Mucosa of stomach (tissue), 1 donor: ENCODE results near the gene IL17RE.
"Not testable (repeated sequence)": the region's sequence is repeated elsewhere in the genome, so short reads cannot be mapped to it uniquely, and the experiment has no call there.

Experiments used
- H3K27me3 ChIP-seq: one replicate; pipeline ENCODE4 v1.7.0; 2013; ENCODE audit warnings: mild to moderate bottlenecking, low read length; ENCODE audit not compliant: control insufficient read depth, insufficient read depth
- H3K36me3 ChIP-seq: one replicate; pipeline ENCODE4 v1.7.0; 2013; ENCODE audit warnings: low read length; ENCODE audit not compliant: control insufficient read depth, insufficient read depth
- H3K4me1 ChIP-seq: one replicate; pipeline ENCODE4 v1.7.0; 2013; ENCODE audit warnings: mild to moderate bottlenecking, low read length; ENCODE audit not compliant: control insufficient read depth, insufficient read depth
- H3K4me3 ChIP-seq: one replicate; pipeline ENCODE4 v1.7.0; 2013; ENCODE audit warnings: low read length
- H3K9ac ChIP-seq: one replicate; pipeline ENCODE4 v1.7.0; 2013; ENCODE audit warnings: mild to moderate bottlenecking, low read length, moderate library complexity
- H3K9me3 ChIP-seq: one replicate; pipeline ENCODE4 v1.7.0; 2013; ENCODE audit warnings: mild to moderate bottlenecking, low read length, moderate library complexity; ENCODE audit not compliant: control insufficient read depth
- donor health status: Pancreatic carcinoma.

The IL17RE gene

DNA sequence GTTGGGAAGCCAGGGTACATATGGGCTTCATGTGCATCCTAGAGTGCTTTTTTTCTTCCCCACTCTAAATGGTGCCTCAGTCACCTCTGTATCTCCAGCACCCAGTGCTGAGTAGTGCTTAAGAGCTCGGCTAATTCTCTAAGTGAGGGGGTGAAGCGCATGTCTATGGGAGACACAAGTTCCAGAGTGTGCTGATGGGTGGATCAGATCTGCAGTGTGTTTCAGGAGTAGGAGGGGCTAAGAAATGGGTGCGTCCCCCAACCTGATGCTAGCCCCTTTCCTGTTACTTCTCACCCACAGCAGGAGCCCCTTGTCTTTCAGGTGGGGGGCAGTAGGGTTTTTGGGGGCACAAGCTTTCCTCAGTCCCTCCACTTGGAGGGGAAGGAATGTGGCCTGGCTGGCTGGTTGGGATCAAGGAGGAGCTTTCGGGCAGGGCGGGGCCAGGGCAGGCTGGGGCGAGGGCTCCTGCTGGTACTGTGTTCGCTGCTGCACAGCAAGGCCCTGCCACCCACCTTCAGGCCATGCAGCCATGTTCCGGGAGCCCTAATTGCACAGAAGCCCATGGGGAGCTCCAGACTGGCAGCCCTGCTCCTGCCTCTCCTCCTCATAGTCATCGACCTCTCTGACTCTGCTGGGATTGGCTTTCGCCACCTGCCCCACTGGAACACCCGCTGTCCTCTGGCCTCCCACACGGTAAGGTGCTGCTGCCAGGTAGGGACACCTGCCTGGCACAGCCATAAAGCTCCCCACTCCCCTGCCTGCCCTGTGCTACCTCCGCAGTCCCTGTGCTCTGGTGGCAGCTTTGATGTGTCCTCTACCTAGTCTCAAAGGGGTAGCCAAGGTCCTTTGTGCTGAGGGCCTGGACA, at the start of gene IL17RE:
Gene IL17RE (plus strand): TSS at position 477 of the 866 bp plus-strand sequence. CDS start 85 bp downstream, at position 562.
- no peaks in the 10 kb centered on the region for H3K9me3 ChIP-seq
- peak within 1 kb of the TSS; percentile 3 for H3K4me3 ChIP-seq
- no peaks in the 10 kb centered on the region for H3K36me3 ChIP-seq
- H3K27me3 ChIP-seq, result no peaks in the 10 kb centered on the region
- peaks cover 44% of the 10 kb centered on the region for H3K4me1 ChIP-seq
- H3K9ac ChIP-seq, result peak within 1 kb of the TSS; percentile 90

DNA sequence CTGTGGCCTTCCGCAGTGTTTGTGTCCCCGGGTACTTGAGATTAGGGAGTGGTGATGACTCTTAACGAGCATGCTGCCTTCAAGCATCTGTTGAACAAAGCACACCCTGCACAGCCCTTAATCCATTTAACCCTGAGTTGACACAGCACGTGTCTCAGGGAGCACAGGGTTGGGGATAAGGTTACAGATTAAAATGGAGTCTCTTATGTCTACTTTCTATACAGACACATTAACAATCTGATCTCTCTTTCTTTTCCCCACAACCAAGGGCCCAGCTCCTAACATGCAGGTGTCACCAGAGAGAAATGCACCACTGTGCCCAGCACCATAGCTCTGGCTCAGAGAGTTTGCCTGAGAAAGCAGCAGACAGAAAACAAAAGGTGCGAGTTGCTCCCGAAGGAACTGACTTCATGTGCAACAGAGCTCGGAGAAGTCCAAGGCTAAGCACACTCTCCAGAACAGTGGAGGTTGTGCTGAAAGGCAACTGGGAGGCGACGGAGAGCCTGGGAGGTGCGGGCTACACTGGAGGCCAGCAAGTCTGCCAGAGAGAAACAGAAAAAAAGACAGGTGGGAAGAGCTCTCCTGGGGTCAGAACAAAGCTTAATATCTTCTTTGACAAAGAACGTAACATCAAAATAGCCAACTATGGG, 48.2 kb upstream of the IL17RE start:
- H3K4me1 ChIP-seq, result not testable (repeated sequence)

DNA sequence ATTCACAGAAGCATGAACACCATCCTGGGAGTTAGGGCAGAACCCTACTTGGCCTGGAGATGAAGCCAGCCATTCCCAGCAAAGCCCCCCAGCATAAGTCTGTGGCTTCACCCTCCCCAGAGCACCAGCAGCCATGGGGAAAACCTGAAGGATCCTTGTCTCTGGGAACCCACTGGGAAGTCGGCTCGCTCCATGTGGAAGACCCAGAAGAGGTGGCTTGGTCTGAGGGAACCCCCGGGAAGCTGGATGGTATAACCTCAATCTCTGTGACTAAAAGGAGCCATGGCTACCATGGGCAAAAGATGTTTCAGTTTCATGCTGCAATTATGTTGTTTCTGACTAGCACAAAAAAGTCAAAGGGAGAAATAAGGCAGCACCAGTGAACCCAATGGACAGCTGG, 47.1 kb upstream of the IL17RE start:
- Histone ChIP-seq H3K36me3 (no peaks in the 10 kb centered on the region), H3K9me3 (no peaks in the 10 kb centered on the region), H3K4me1 (peaks cover 7% of the 10 kb centered on the region), H3K9ac (no peak overlapping the region), H3K4me3 (no peak overlapping the region), H3K27me3 (no peaks in the 10 kb centered on the region)

More for the DNA sequence above, 48.2 kb upstream of the IL17RE start:
- H3K36me3 ChIP-seq, H3K9me3 ChIP-seq, H3K9ac ChIP-seq, H3K27me3 ChIP-seq, H3K4me3 ChIP-seq: not testable (repeated sequence)

DNA sequence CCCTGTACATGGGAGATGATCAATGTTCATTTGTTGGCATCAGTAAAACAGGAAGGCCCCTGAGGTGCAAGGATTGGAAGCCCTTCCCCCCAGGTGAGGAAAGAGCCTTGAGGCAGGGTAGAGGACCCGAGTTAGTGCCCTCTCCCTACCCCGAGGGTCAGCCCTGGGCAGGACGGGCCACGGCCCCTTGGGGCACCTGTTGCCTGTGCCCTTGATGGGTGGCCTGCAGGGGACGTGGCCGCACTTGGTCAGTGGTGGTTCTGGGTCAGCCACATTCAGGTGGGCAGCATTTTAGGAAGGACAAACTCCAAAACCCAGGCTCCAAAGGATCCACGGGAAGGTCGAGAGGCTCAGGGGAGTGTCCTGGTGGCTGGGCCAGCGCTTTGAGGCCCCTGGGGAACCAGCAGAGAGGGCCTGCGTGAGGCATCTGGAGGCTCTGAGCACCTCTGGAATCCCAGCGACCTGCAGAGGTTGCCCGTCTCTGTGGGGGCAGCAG, 43.1 kb upstream of the IL17RE start:
- H3K4me3 ChIP-seq, result no peak overlapping the region
- peaks cover 3% of the 10 kb centered on the region for H3K27me3 ChIP-seq
- no peak overlapping the region for H3K9ac ChIP-seq
- H3K4me1 ChIP-seq, result peaks cover 12% of the 10 kb centered on the region
- no peaks in the 10 kb centered on the region for H3K9me3 ChIP-seq
- H3K36me3 ChIP-seq, result no peaks in the 10 kb centered on the region

- Histone ChIP-seq H3K4me1 (peaks cover 12% of the 10 kb centered on the region), H3K4me3 (no peak overlapping the region), H3K9ac (no peak overlapping the region), H3K27me3 (peaks cover 3% of the 10 kb centered on the region), H3K9me3 (no peaks in the 10 kb centered on the region), H3K36me3 (no peaks in the 10 kb centered on the region)
Measured at GRCh38 chr3:9861201-9861600, 41.4 kb upstream of the IL17RE start.

DNA sequence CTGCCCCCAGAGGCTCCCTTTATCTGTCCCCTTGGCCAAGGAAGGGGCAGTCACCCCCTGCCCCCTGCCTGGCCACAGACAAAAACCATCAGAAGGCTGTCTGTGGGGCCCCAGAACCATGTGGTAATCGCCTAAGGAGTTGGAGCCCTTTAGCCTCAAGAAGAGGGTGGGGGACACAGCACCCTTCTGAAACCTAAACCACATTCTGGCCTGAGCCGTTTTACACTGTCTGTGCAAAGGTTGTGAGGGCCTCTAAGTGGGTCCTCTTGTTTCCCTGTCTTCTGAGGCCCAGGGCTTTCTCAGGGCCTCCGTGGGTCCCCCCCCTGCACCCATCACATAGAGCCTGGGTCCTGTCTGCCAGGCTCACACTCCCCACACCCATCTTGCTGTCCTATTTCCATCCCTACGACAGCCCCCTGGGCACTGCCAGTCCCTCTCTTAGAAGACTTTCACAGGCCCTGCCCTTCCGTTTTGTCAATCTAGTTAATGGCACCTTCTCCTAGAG, 41.0 kb upstream of the IL17RE start:
- Histone ChIP-seq H3K4me3 (no peak overlapping the region), H3K4me1 (peaks cover 12% of the 10 kb centered on the region)

GRCh38 chr3:9862391-9863057, 40.1 kb upstream of the IL17RE start:
- peak overlapping the region; percentile 53 for H3K9ac ChIP-seq
- H3K4me3 ChIP-seq, result no peak overlapping the region
- peaks cover 3% of the 10 kb centered on the region for H3K27me3 ChIP-seq
- no peaks in the 10 kb centered on the region for H3K36me3 ChIP-seq
- peaks cover 12% of the 10 kb centered on the region for H3K4me1 ChIP-seq
- no peaks in the 10 kb centered on the region for H3K9me3 ChIP-seq

More for the DNA sequence above, 41.0 kb upstream of the IL17RE start:
- no peak overlapping the region for H3K9ac ChIP-seq
- H3K9me3 ChIP-seq, result no peaks in the 10 kb centered on the region
- H3K27me3 ChIP-seq, result peaks cover 3% of the 10 kb centered on the region
- H3K36me3 ChIP-seq, result no peaks in the 10 kb centered on the region

DNA sequence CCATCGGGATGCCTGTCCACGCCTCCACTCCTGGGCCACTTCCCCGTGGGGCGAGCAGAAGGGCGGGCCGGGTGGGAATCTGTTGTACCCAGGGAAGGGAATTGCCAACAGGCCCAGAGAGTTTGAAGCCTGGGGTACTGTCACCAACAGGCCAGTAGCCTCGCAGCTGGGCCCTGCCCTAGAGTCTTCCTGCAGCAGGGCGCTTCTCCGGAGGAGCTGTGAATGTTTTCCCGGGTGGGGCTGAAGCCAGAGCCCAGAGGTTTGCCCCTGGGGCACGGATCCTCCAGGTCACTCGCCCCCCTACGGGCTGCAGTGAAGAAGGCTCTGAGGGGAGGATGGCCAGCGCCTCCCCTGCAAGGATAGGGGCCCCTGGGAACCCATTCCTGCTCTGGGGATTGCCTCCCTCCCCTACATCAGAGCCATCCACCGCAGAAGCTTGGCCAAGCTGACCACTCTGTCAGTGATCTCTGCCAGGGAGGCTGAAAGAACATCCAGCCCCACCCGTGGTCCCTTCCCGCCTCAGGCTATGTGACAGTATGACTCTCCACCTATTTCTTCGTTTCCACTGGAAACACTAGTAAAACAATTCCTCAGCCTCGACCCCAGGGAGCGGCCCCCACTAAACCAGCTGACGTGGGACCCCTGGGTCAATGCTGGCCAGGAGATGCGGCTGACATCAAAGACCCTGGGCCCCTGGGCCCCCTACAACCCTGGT, 39.4 kb upstream of the IL17RE start:
- no peaks in the 10 kb centered on the region for H3K9me3 ChIP-seq
- H3K9ac ChIP-seq, result peak overlapping the region; percentile 53
- H3K4me1 ChIP-seq, result peaks cover 12% of the 10 kb centered on the region
- no peak overlapping the region for H3K4me3 ChIP-seq
- peaks cover 3% of the 10 kb centered on the region for H3K27me3 ChIP-seq
- no peaks in the 10 kb centered on the region for H3K36me3 ChIP-seq

DNA sequence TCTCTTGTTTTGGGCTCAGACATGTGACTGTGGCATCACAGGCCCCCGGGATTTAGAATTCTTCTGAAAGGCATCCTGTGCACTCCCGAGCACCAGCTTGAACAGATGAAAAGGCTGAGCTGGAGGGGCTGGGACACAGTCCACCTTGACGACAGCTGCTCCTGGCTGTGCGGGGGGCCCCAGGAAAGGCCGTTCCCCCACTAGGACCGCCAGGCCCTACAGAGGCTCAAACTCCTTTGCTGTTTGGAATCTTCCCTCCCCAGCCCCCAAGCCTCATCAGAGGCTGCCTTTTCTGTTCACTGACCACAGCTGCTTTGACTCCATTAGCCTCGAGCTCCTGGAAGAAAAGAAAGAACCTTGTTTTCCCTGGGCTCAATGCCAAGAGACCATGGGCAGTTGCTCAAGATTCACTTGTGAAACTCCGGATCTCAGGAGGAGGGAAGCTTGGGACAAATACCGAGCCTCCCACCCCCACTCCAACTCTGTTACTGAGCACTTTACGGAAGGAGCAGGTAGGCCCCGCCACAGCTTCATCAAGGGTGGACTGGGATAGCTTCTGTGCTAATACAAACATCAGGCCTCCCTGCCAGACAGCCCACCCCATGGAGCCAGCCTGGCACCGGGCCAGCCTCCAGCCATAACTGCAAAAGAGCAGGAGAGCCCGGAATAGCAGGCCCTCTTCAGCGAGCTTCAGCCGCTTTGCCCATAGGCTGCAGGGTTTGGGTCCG, 38.3 kb upstream of the IL17RE start:
- H3K36me3 ChIP-seq, result no peaks in the 10 kb centered on the region
- no peak overlapping the region for H3K4me3 ChIP-seq
- no peak overlapping the region for H3K9ac ChIP-seq
- peaks cover 3% of the 10 kb centered on the region for H3K27me3 ChIP-seq
- H3K4me1 ChIP-seq, result peaks cover 12% of the 10 kb centered on the region
- no peaks in the 10 kb centered on the region for H3K9me3 ChIP-seq

DNA sequence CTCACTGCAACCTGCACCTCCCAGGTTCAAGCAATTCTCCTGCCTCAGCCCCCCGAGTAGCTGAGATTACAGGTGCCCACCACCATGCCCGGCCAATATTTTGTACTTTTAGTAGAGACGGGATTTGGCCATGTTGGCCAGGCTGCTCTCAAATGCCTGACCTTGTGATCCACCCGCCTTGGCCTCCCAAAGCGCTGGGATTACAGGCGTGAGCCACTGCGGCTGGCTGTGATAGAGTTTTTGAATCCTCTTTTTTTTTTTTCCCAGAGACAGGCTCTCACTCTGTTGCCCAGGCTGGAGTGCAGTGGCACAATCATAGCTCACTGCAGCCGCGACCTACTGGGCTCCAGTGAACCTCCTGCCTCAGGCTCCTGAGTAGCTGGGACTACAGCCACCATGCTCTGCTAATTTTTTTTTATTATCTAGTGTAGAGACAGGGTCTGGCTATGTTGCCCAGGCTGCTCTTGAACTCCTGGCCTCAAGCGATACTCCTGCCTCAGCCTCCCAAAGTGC, 37.5 kb upstream of the IL17RE start:
- H3K9ac ChIP-seq, H3K36me3 ChIP-seq, H3K27me3 ChIP-seq, H3K4me3 ChIP-seq, H3K9me3 ChIP-seq: not testable (repeated sequence)
- H3K4me1 ChIP-seq, result peaks cover 12% of the 10 kb centered on the region

- peaks cover 12% of the 10 kb centered on the region for H3K4me1 ChIP-seq
- H3K9ac ChIP-seq, result no peak overlapping the region
- no peaks in the 10 kb centered on the region for H3K36me3 ChIP-seq
- no peaks in the 10 kb centered on the region for H3K9me3 ChIP-seq
- H3K4me3 ChIP-seq, result no peak overlapping the region
- H3K27me3 ChIP-seq, result peaks cover 3% of the 10 kb centered on the region
Measured at GRCh38 chr3:9866639-9867038, 36.0 kb upstream of the IL17RE start.
